NT2/D1 (cell line): ENCODE measurements around the gene OPN4.

Experiments used
- SUZ12 ChIP-seq: IDR thresholded peaks from 2 replicates; pipeline ENCODE4 v1.6.1; 2011; ENCODE audit not compliant: insufficient read length, insufficient read depth; ENCODE audit errors: extremely low read depth
- YY1 ChIP-seq: IDR thresholded peaks from 2 replicates; pipeline ENCODE4 v1.6.1; 2011; ENCODE audit not compliant: insufficient read length, insufficient read depth
- ZNF274 ChIP-seq: IDR thresholded peaks from 2 replicates; pipeline ENCODE4 v1.6.1; 2011; ENCODE audit warnings: mild to moderate bottlenecking, low read depth, low read length

GRCh38 chr10:86688398-86688921, 34.1 kb downstream of the OPN4 start:
- TF ChIP-seq ZNF274 (no peak), YY1 (no peak), SUZ12 (no peak)
